Measurements from ENCODE around the gene TRIM47.

Gene TRIM47

GRCh38 chr17:75832652-75833400, 45.6 kb downstream of the TRIM47 start:
- H3K27ac ChIP-seq: no peak overlapping the region
- TF ChIP-seq ZFX (IDR thresholded peaks at IDR 0.05; ENCODE audit: borderline replicate concordance) (no peak), CTCF (IDR thresholded peaks at IDR 0.05) (no peak)

- TF ChIP-seq ZFX (IDR thresholded peaks at IDR 0.05; ENCODE audit: borderline replicate concordance) (no peak), CTCF (IDR thresholded peaks at IDR 0.05) (no peak)
- no peak overlapping the region for H3K27ac ChIP-seq
Observed at GRCh38 chr17:75832164-75832651, 46.2 kb downstream of the TRIM47 start.

DNA sequence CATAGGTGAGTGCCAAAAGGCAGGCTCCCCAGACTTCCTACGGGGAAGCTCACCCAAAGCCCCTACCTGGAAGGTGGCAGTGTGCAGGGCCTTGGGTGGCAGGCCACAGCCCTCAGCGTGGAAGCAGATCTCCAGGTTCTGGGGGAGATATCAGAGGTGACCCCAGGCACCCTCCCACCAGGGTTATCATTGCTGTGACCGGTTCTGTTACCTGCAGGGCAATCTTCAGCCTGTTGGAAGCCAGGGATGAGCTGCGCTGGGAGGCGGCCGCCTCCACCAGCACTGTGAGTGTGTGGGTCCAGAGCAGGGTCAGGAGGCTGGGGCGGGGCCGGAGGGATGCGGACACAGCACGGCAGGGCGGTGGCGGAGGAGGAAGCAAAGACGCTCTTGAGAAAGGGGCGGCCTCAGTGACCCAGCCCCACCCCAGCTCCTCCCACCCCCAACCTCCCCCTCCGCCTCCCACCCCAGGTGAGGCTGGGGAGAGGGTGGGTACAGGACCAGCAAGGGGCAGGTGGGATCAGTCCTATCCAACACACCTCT, 47.3 kb downstream of the TRIM47 start:
- TF ChIP-seq ZFX (IDR thresholded peaks at IDR 0.05; ENCODE audit: borderline replicate concordance) (no peak), CTCF (IDR thresholded peaks at IDR 0.05) (no peak)
- no peak overlapping the region for H3K27ac ChIP-seq

GRCh38 chr17:75830164-75831031, 48.0 kb downstream of the TRIM47 start:
- H3K27ac ChIP-seq: no peak overlapping the region
- TF ChIP-seq ZFX (IDR thresholded peaks at IDR 0.05; ENCODE audit: borderline replicate concordance) (no peak), CTCF (IDR thresholded peaks at IDR 0.05) (peak; percentile 78)

GRCh38 chr17:75829747-75830146, 48.6 kb downstream of the TRIM47 start:
- no peak overlapping the region for H3K27ac ChIP-seq
- no peak for TF ChIP-seq ZFX (IDR thresholded peaks at IDR 0.05; ENCODE audit: borderline replicate concordance)
- TF ChIP-seq CTCF (IDR thresholded peaks at IDR 0.05): no peak

- TF ChIP-seq CTCF (IDR thresholded peaks at IDR 0.05) (no peak), ZFX (IDR thresholded peaks at IDR 0.05; ENCODE audit: borderline replicate concordance) (no peak)
- H3K27ac ChIP-seq: no peak overlapping the region; the same call in 1 of the 2 replicates
Observed at GRCh38 chr17:75828741-75829140, 49.6 kb downstream of the TRIM47 start.
